BJ (cell line): ENCODE measurements around the gene EIF4E1B. TPM values are rescaled to one million over a fixed set of nuclear protein-coding genes. Genes with fewer than 3 reads are reported as not detected.

ENCODE experiments used
- CTCF ChIA-PET: fragments of 350-600 bp; formaldehyde crosslinking; extraction: SDS; loops from one replicate; lab custom pipeline; 2021; ENCODE audit warnings: antibody characterized with exemption, inconsistent platforms; lab: Yijun Ruan, JAX
- POLR2A ChIA-PET: fragments of 300-600 bp; sonication (Branson Sonifier 250); formaldehyde crosslinking; extraction: SDS; loops from one replicate; lab custom pipeline; 2021; ENCODE audit warnings: antibody characterized with exemption; lab: Charles Lee
- DNase-seq: peaks from one replicate; pipeline ENCODE4 v3.0.0-alpha.2; 2011; ENCODE audit warnings: low read depth
- H3K27me3 ChIP-seq: 2 replicates; pipeline ENCODE4 v1.6.0; 2011; ENCODE audit warnings: low read length; ENCODE audit not compliant: control insufficient read depth, insufficient read depth
- H3K36me3 ChIP-seq: 2 replicates; pipeline ENCODE4 v1.5.1; 2011; ENCODE audit warnings: low read length; ENCODE audit not compliant: control insufficient read depth, insufficient read depth
- H3K4me3 ChIP-seq: 2 replicates; pipeline ENCODE4 v1.5.1; 2011; ENCODE audit warnings: low read depth, mild to moderate bottlenecking, control low read depth, low read length
- polyA plus RNA-seq: library from polyadenylated mRNA; depleted of rRNA; stranded (reverse); fragments of >200 nt; gene quantifications from 2 replicates; pipeline ENCODE4 v1.2.3, GENCODE V29; 2011
- TF ChIP-seq, protein P1 (sequence below): IDR thresholded peaks from 2 replicates; pipeline ENCODE4 v1.5.1; 2011; ENCODE audit warnings: low read depth, mild to moderate bottlenecking, control low read depth, inconsistent platforms, low read length, moderate library complexity; ENCODE audit not compliant: insufficient read depth

The EIF4E1B gene
- polyA plus RNA-seq, 1 experiment = not detected

DNA sequence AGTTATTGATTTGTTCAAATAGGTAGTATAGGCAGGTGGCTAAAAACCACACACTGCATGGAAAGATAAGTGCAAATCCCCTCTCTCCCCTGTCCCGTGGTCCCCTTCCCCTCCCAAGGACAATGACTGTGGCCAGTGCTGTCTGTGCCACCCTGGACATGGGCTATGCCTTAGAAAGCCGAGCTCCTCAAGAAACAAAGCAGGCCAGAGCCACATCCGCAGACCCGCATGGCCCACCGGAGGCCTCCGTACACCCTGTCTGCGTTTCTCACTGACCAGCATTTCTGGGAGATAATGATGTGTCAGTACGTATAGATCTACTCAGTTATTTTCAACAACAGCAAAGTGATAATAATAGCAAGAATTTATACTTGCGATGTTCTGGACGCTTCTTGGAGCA lies 33.1 kb downstream of the EIF4E1B start:
- TF ChIP-seq, protein P1, sequence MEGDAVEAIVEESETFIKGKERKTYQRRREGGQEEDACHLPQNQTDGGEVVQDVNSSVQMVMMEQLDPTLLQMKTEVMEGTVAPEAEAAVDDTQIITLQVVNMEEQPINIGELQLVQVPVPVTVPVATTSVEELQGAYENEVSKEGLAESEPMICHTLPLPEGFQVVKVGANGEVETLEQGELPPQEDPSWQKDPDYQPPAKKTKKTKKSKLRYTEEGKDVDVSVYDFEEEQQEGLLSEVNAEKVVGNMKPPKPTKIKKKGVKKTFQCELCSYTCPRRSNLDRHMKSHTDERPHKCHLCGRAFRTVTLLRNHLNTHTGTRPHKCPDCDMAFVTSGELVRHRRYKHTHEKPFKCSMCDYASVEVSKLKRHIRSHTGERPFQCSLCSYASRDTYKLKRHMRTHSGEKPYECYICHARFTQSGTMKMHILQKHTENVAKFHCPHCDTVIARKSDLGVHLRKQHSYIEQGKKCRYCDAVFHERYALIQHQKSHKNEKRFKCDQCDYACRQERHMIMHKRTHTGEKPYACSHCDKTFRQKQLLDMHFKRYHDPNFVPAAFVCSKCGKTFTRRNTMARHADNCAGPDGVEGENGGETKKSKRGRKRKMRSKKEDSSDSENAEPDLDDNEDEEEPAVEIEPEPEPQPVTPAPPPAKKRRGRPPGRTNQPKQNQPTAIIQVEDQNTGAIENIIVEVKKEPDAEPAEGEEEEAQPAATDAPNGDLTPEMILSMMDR = no peak
- CTCF ChIA-PET = interaction anchor here (1.4 kb wide), 1 partner anchor 14 kb away, joined by 3 read pairs; no protein-coding TSS in a partner anchor
- H3K4me3 ChIP-seq = no peak overlapping the region
- DNase-seq = no peak
- H3K27me3 ChIP-seq = peaks cover 26% of the 10 kb centered on the region
- H3K36me3 ChIP-seq = no peaks in the 10 kb centered on the region
- POLR2A ChIA-PET = no interaction called here

DNA sequence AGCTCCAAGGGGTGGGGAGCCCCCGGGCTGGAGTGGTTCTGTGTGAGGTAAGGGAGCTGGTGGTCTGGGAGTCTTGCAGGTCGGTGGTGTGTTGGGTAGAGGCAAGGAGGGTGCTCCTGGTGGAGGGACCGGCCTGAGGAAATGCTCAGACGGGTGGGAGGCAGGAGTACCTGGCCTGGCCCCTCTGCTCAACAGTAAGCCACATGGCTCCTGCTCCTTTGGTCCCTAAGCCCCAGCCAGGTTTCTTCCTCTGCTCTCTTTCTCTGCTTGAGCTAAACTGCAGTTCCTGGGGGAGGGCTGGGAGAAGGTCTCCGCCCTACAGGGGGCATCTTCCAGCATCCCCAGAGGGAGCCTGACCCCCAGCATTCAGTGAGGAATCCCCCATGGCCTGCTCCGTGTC lies 34.0 kb downstream of the EIF4E1B start:
- ChIA-PET CTCF (interaction anchor here (0.7 to 1.4 kb wide), 3 partner anchors 12 to 287 kb away, joined by 3 read pairs; no protein-coding TSS in a partner anchor), POLR2A (no interaction called here)
- Histone ChIP-seq H3K4me3 (no peak overlapping the region), H3K36me3 (no peaks in the 10 kb centered on the region), H3K27me3 (peaks cover 30% of the 10 kb centered on the region)
- no peak for DNase-seq
- TF ChIP-seq, protein P1 = no peak

DNA sequence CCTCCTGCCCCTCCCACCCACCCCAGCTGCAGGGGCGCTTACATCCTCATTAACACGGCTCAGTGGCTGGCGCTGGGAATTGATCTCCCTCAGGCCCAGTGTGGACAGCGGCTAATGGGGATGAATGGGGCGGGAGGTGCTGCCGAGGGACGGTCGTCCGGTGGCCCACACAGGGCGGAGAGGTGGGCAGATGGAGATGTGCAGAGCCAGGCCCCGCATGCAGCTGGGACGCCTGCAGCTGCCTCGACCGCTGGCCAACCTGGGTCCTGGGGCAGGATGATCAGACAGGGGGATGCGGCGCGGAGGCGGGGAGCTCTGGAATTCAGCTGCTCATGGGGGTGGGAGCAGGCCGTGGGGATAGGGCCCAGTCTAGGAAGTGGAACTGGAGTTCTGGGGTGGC lies 34.4 kb downstream of the EIF4E1B start:
- Histone ChIP-seq H3K4me3 (no peak overlapping the region), H3K36me3 (no peaks in the 10 kb centered on the region), H3K27me3 (peaks cover 33% of the 10 kb centered on the region)
- CTCF ChIA-PET = interaction anchor here (1.4 kb wide), 1 partner anchor 13 kb away, joined by 3 read pairs; no protein-coding TSS in a partner anchor
- DNase-seq = no peak
- POLR2A ChIA-PET = no interaction called here
- TF ChIP-seq, protein P1 = no peak

DNA sequence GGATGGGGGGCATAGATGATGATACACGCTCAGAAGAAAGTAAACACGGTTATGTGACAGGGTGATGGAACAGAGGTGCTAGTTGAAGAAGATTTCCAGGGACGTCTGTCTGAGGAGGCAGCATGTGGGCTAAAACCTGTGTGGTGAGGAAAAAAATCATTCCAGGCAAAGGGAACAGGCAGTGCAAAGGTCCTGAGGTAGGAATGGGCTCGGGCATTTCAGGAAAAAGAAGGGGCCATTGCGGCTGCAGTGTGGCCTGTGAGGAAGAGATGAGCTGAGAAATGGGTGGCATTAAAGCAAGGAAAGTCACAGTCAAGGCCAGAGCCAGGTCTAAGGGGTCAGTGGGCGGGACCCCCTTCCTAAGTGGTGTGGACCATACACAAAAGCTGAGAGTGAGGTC lies 35.0 kb downstream of the EIF4E1B start:
- peaks cover 39% of the 10 kb centered on the region for H3K27me3 ChIP-seq
- no peak overlapping the region for H3K4me3 ChIP-seq
- no peaks in the 10 kb centered on the region for H3K36me3 ChIP-seq
- no peak for DNase-seq
- TF ChIP-seq, protein P1 = no peak
- ChIA-PET CTCF (interaction anchor here (0.6 kb wide), 1 partner anchor 437 kb away, joined by 3 read pairs; no protein-coding TSS in a partner anchor), POLR2A (no interaction called here)

DNA sequence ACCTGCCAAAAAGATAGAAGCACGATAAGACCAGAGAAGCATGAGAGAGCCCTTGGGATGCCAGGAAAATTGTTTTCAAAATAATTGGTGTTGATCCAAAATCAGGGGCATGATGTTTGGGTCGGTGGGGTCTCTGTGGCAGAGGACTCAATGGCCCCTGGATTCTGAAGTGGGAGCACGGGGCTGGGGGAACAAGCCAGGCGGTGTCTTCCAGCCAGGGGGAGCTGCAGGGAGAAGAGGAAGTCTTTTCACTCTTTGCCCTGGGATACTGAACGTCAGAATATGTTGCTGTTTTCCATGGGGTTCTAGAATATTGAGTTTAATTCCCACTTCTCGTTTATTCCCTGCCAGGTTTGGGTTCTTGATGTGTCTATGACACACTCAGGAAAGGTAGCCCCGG lies 37.2 kb downstream of the EIF4E1B start:
- H3K27me3 ChIP-seq = peaks cover 41% of the 10 kb centered on the region

More for the DNA sequence above, 37.2 kb downstream of the EIF4E1B start:
- no peak overlapping the region for H3K4me3 ChIP-seq
- DNase-seq = no peak
- ChIA-PET CTCF (interaction anchor here (0.8 to 4.1 kb wide), 4 partner anchors 7 to 98 kb away, joined by 3 to 29 read pairs (median 10); no protein-coding TSS in a partner anchor), POLR2A (no interaction called here)
- H3K36me3 ChIP-seq = no peaks in the 10 kb centered on the region
- TF ChIP-seq, protein P1 = no peak
